SK-N-SH (cell line): Measurements from ENCODE around the gene PARVA. TPM values are rescaled to one million over a fixed set of nuclear protein-coding genes. Genes with fewer than 3 reads are reported as not detected.

Experiments
- CTCF ChIA-PET: fragments of 300-600, 350-600 bp; formaldehyde crosslinking; extraction: SDS; loops from one replicate; lab custom pipeline; 2021; lab: Yijun Ruan, JAX
- POLR2A ChIA-PET: fragments of 350-600 bp; sonication (Branson Sonifier 250); formaldehyde crosslinking; extraction: SDS; loops from one replicate; lab custom pipeline; 2020; ENCODE audit warnings: antibody characterized with exemption, inconsistent platforms; lab: Yijun Ruan, JAX
- DNase-seq: peaks from one replicate; pipeline ENCODE4 v3.0.0; 2012
- H2AFZ ChIP-seq: fragments of 200-600 bp; sonication (generic); 2 replicates; pipeline ENCODE4 v1.8.1; 2016; ENCODE audit warnings: antibody characterized with exemption, mild to moderate bottlenecking, low read depth
- H3F3A ChIP-seq: fragments of 200-600 bp; sonication (generic); replicated peaks from 2 replicates; pipeline ENCODE3; 2016; ENCODE audit warnings: antibody characterized with exemption, mild to moderate bottlenecking; ENCODE audit not compliant: insufficient read depth
- H3K27ac ChIP-seq, 2 experiments: fragments of 200-500 bp in 1 of 2; fragments of 200-600 bp in 1 of 2; sonication (Bioruptor generic) in 1 of 2; sonication (generic), shearing (Covaris generic) in 1 of 2; 2 replicates each; pipeline versions ENCODE4 v1.5.1 to v1.6.1; 2014 to 2016; ENCODE audit warnings: low read depth in 2 of 2, inconsistent platforms in 1 of 2, low read length in 1 of 2, mild to moderate bottlenecking in 1 of 2, mixed read lengths in 1 of 2
- H3K27me3 ChIP-seq: fragments of 200-600 bp; sonication (generic), shearing (Covaris generic); 2 replicates; pipeline ENCODE4 v1.6.1; 2016; ENCODE audit warnings: mixed run types; ENCODE audit not compliant: insufficient read depth
- H3K36me3 ChIP-seq, 2 experiments: fragments of 200-500 bp in 1 of 2; fragments of 200-600 bp in 1 of 2; sonication (Bioruptor generic) in 1 of 2; sonication (generic) in 1 of 2; replicated peaks in 1 of 2; 2 replicates each; pipeline versions ENCODE3 to v1.5.1; 2014 to 2016; ENCODE audit warnings: low read length in 1 of 2, mild to moderate bottlenecking in 1 of 2; ENCODE audit not compliant: insufficient read depth in 2 of 2, control insufficient read depth in 1 of 2
- H3K4me1 ChIP-seq, 2 experiments: fragments of 200-500 bp in 1 of 2; fragments of 200-600 bp in 1 of 2; sonication (Bioruptor generic) in 1 of 2; sonication (generic), shearing (Covaris generic) in 1 of 2; 2 replicates each; pipeline versions ENCODE4 v1.5.1 to v1.6.1; 2014 to 2016; ENCODE audit warnings: low read depth in 1 of 2, low read length in 1 of 2, mixed run types in 1 of 2; ENCODE audit not compliant: insufficient read depth in 2 of 2, control insufficient read depth in 1 of 2
- H3K4me2 ChIP-seq: fragments of 200-600 bp; sonication (generic), shearing (Covaris generic); 2 replicates; pipeline ENCODE4 v1.6.1; 2017; ENCODE audit warnings: mixed run types
- H3K4me3 ChIP-seq, 2 experiments: fragments of 200-500 bp in 1 of 2; fragments of 200-600 bp in 1 of 2; sonication (Bioruptor generic) in 1 of 2; sonication (generic), shearing (Covaris generic) in 1 of 2; 2 replicates each; pipeline versions ENCODE4 v1.5.1 to v1.8.1; 2014 to 2016; ENCODE audit warnings: low read depth in 2 of 2, inconsistent platforms in 1 of 2, low read length in 1 of 2, mild to moderate bottlenecking in 1 of 2, mixed read lengths in 1 of 2, moderate library complexity in 1 of 2
- H3K79me2 ChIP-seq: fragments of 200-600 bp; sonication (generic); 2 replicates; pipeline ENCODE4 v1.8.1; 2017; ENCODE audit warnings: mild to moderate bottlenecking; ENCODE audit not compliant: insufficient read depth
- H3K9ac ChIP-seq: fragments of 200-600 bp; sonication (generic); 2 replicates; pipeline ENCODE4 v1.6.1; 2017; ENCODE audit warnings: mixed run types
- H3K9me2 ChIP-seq: fragments of 200-600 bp; sonication (generic); 2 replicates; pipeline ENCODE4 v1.6.1; 2017; ENCODE audit warnings: mixed run types
- H3K9me3 ChIP-seq: fragments of 200-600 bp; sonication (generic); 2 replicates; pipeline ENCODE4 v1.6.1; 2017; ENCODE audit warnings: mixed run types, mild to moderate bottlenecking, moderate library complexity
- H4K20me1 ChIP-seq: fragments of 200-600 bp; sonication (generic); 2 replicates; pipeline ENCODE4 v1.6.1; 2017; ENCODE audit warnings: mild to moderate bottlenecking, mixed run types; ENCODE audit not compliant: insufficient read depth
- CTCF ChIP-seq: fragments of 200-600 bp; sonication (generic); IDR thresholded peaks from 2 replicates; pipeline ENCODE4 v1.6.1; 2017; ENCODE audit warnings: antibody characterized with exemption, mild to moderate bottlenecking, moderate library complexity
- GATA2 ChIP-seq: sonication (generic); formaldehyde crosslinking; IDR thresholded peaks from 2 replicates; pipeline ENCODE4 v1.5.0; 2020; ENCODE audit warnings: mild to moderate bottlenecking, missing genetic modification reagents
- IRF3 ChIP-seq: fragments of 150-350 bp; IDR thresholded peaks from 2 replicates; pipeline ENCODE4 v1.6.1; 2016; ENCODE audit warnings: mild to moderate bottlenecking, low read depth, low read length
- JUND ChIP-seq: IDR thresholded peaks from 2 replicates; pipeline ENCODE4 v1.4.0; 2012
- MAX ChIP-seq: IDR thresholded peaks from 2 replicates; pipeline ENCODE4 v1.4.0; 2012; ENCODE audit warnings: low read depth
- NFIC ChIP-seq: IDR thresholded peaks from 2 replicates; pipeline ENCODE4 v1.4.0; 2012; ENCODE audit warnings: borderline replicate concordance
- PBX3 ChIP-seq: IDR thresholded peaks from 2 replicates; pipeline ENCODE4; 2012
- POLR2AphosphoS5 ChIP-seq: IDR thresholded peaks from 2 replicates; pipeline ENCODE4 v1.6.1; 2012; ENCODE audit warnings: low read depth, low read length
- RCOR1 ChIP-seq: fragments of 150-350 bp; IDR thresholded peaks from 2 replicates; pipeline ENCODE4 v1.6.1; 2017; ENCODE audit warnings: antibody characterized with exemption, low read length
- REST ChIP-seq: IDR thresholded peaks from 2 replicates; pipeline ENCODE4 v1.6.1; 2012; ENCODE audit warnings: mild to moderate bottlenecking, low read depth, low read length, moderate library complexity
- SIN3A ChIP-seq: IDR thresholded peaks from 2 replicates; pipeline ENCODE4 v1.6.1; 2012; ENCODE audit warnings: low read depth, mild to moderate bottlenecking, low read length, moderate library complexity, borderline replicate concordance
- TAF1 ChIP-seq: IDR thresholded peaks from 2 replicates; pipeline ENCODE4 v1.6.1; 2012; ENCODE audit warnings: low read depth, mild to moderate bottlenecking, low read length, moderate library complexity, borderline replicate concordance
- TCF12 ChIP-seq: IDR thresholded peaks from 2 replicates; pipeline ENCODE4 v1.4.0; 2012
- YY1 ChIP-seq: IDR thresholded peaks from 2 replicates; pipeline ENCODE4 v1.4.0; 2012; ENCODE audit warnings: low read depth, mild to moderate bottlenecking
- ZBTB33 ChIP-seq: IDR thresholded peaks from 2 replicates; pipeline ENCODE4 v1.4.0; 2012; ENCODE audit warnings: low read depth, borderline replicate concordance
- WGBS: methylation state at CpG from one replicate; pipeline ENCODE4 v1.1.6; 2017; ENCODE audit warnings: low lambda C conversion rate; 5-methylcytosine and 5-hydroxymethylcytosine counted together
- polyA plus RNA-seq, 3 experiments: library from polyadenylated mRNA; depleted of rRNA; stranded (reverse); fragments of >200 nt; gene quantifications; 2 replicates each; pipeline ENCODE4 v1.2.3, GENCODE V29; 2012

PARVA gene
- polyA plus RNA-seq, 1 of the 3 experiments (the other 2 are of a cell fraction): 27.6 TPM

GRCh38 chr11:12529041-12529440, 151.7 kb downstream of the PARVA start:
- 98% methylated on average over 5 of the region's 5 CpGs for WGBS
- no peaks in the 10 kb centered on the region for H4K20me1 ChIP-seq

More at GRCh38 chr11:12529041-12529440, 151.7 kb downstream of the PARVA start:
- Histone ChIP-seq H2AFZ (no peak overlapping the region), H3K27me3 (no peaks in the 10 kb centered on the region), H3K27ac (no peak overlapping the region), H3K4me1 (peaks cover 0 to 13% of the 10 kb centered on the region in 2 experiments; a peak in 3 of 4 replicates), H3K79me2 (no peaks in the 10 kb centered on the region), H3F3A (peaks cover 6% of the 10 kb centered on the region), H3K4me2 (no peak overlapping the region), H3K9me3 (no peaks in the 10 kb centered on the region), H3K36me3 (peaks cover 22 to 41% of the 10 kb centered on the region in 2 experiments), H3K9ac (no peak overlapping the region), H3K4me3 (no peak overlapping the region)
- POLR2A ChIA-PET: no interaction called here
- DNase-seq: no peak
- TF ChIP-seq JUND (no peak), YY1 (no peak), GATA2 (CRISPR knock-in tag) (no peak), REST (no peak), RCOR1 (no peak), TAF1 (no peak), ZBTB33 (no peak), SIN3A (no peak), MAX (no peak), IRF3 (no peak), POLR2AphosphoS5 (no peak), CTCF (no peak), PBX3 (no peak), NFIC (no peak), TCF12 (no peak)
- TF ChIP-seq, all 33 proteins: peak for 0
- no peaks in the 10 kb centered on the region for H3K9me2 ChIP-seq
- CTCF ChIA-PET: no interaction called here
